IPS-18c (cell line): ENCODE data around the gene LDAH.

Experiments used
- H3K4me3 ChIP-seq: 2 replicates; pipeline ENCODE4 v1.7.0; 2013; ENCODE audit warnings: low read depth, mild to moderate bottlenecking, low read length, moderate library complexity; ENCODE audit not compliant: insufficient read depth
- H3K9me3 ChIP-seq: one replicate; pipeline ENCODE4 v1.6.1; 2013; ENCODE audit warnings: mild to moderate bottlenecking, low read length, moderate library complexity; ENCODE audit not compliant: control insufficient read depth, insufficient read depth

Gene LDAH

DNA sequence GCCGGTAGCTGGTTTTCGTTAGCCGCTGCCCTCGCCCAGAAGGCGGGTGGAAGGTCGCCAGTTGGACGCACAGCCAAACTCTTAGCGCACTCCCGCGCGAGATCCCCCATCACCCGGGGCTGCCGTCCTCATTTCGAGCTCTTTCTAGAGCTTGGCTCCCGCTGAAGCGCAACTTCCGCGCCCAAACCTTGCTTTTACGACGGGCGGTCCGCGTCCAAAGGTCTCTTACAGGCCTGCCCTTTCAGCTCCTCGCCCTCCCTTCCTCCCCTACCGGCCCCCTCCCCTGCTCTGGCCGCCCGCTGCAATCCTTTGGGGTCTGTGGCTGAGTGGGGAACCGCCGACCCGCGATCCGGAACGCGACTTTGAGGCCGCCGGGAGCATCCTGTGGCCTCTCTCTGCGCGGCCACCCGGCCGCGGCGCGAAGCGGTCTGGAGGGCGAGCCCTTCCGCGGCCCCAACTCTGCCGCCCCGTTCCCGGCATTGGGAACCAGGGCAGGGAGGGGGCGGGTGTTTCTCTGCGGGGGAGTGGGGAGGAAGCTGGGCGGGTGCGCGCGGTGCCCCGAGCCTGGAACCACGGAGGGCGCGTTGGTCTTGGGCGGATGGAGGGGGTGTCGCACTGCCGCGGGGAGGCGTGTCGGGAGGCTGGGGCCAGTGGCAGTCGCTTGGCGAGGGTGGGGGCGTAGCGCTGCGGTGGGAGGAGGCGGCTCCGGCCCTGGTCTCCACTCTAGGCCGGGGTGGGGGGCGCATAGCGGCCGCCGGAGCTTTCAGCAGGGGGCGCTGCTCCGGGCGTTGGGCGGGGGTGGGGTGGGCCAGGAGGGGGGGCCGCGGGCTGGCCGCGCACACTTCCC, 156.4 kb downstream of the LDAH start, which contains the start of gene GDF7:
Gene GDF7, plus strand, starts transcription at position 841 of the 847 bp plus-strand sequence. CDS start 96 bp downstream, outside the sequence.
- Histone ChIP-seq H3K9me3 (no peaks in the 10 kb centered on the region), H3K4me3 (peak within 1 kb of the TSS; percentile 65)

DNA sequence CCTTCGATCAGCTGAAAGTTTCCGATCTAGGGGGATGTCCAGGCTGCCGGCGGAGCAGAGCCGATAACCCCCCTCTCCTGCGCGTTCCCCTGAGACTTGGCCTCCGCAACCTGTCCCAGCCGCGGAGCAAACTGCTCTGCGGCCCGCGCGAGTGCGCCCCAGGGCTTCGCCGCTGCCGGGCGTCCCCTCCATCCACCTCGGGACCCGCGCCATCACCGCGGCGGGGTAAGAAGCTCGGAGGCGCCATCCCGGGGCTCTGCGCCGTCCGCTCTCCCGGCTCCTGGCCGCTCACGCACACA, 156.9 kb downstream of the LDAH start:
- H3K4me3 ChIP-seq = peak overlapping the region; percentile 65
- no peaks in the 10 kb centered on the region for H3K9me3 ChIP-seq

DNA sequence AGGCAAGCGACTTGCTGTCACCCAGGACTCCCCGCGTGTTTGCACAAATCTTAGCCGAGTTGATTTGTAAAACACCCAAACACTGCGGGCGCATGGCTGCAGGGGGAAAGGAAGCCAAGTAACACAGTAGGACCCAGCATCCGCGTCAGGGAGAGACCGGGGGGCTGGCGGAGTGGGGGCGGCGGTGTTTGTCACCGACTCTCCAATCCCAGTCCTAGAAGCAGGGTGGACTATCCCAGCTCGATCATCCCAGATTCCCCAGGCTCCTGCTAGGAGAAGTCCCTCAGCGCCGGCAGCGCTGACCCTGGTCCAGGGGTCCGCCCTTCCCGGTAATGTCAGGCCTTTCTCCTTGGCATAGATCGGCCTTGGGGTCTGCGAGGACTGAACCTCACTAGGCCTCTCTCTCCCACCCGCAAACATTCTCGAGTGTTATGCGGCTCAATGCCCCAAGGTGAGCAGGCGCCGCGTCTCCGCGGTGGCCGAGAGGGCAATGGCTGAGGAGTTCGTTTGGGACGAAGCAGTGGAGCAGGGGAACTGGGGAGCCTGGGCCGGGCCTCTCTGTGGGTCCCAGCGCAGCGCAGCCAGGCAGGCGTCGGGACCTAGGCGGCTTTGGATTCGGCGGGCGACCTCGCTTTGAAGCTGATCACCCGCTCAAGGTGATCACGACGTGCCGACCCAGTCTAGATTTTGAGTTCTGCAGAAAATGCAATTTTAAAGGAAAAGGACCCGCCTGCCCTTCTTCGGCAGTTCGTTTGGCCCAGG, 157.5 kb downstream of the LDAH start:
- Histone ChIP-seq H3K9me3 (no peaks in the 10 kb centered on the region), H3K4me3 (peak overlapping the region; percentile 65)

DNA sequence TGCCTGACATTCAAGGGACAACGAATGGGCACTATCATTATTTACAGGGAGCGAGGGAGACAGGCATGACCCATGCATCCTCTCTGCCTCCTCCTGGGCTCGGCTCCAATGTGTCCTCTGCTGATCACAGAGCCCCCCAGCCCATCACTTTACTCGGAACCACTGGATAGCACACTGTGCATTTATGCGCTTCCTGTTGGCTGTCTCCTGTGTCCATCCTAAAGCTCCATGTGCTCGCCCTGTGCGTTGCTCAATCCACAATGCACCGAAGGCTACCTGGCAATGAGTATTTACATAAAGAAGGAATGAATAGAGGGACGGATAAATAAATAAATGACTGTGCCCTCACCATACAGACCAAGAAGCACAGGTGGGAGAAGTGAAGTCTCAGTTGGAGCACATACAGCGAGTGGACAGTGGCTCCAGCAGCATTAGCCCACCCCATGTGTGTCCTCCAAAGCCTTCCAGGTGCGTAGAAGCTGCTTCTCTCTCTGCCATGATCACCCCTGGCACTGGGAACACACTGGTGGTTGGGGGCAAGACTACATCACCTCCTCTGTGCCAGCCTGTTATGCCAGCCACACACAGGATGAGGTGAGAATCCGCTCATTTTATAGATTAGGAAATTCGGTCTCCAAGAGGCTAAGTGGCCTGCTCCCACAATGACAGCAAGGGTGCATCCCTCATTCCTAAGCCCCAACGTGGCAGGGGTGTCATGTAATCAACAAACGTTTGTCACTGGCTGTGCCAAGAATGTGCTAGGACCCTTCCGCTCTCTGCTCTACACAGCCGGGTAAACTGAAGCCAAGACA, 158.3 kb downstream of the LDAH start:
- Histone ChIP-seq H3K4me3 (no peak overlapping the region), H3K9me3 (no peaks in the 10 kb centered on the region)

DNA sequence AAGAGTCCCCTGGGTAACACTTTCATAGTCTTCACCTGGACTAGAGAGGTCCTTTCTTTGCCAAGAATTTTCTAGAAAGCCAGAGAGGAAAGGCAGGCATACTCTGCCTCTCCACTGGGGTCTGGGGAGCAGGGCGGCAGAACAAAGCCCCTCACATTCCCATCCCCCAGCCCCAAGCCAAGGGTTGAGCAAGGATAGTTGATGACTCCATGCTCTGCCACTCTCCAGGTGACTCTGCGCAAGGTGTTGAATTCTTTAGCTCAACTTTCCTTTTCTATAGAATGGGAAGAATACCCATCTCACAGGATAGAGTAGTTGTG, 158.9 kb downstream of the LDAH start:
- no peak overlapping the region for H3K4me3 ChIP-seq
- H3K9me3 ChIP-seq = no peaks in the 10 kb centered on the region

DNA sequence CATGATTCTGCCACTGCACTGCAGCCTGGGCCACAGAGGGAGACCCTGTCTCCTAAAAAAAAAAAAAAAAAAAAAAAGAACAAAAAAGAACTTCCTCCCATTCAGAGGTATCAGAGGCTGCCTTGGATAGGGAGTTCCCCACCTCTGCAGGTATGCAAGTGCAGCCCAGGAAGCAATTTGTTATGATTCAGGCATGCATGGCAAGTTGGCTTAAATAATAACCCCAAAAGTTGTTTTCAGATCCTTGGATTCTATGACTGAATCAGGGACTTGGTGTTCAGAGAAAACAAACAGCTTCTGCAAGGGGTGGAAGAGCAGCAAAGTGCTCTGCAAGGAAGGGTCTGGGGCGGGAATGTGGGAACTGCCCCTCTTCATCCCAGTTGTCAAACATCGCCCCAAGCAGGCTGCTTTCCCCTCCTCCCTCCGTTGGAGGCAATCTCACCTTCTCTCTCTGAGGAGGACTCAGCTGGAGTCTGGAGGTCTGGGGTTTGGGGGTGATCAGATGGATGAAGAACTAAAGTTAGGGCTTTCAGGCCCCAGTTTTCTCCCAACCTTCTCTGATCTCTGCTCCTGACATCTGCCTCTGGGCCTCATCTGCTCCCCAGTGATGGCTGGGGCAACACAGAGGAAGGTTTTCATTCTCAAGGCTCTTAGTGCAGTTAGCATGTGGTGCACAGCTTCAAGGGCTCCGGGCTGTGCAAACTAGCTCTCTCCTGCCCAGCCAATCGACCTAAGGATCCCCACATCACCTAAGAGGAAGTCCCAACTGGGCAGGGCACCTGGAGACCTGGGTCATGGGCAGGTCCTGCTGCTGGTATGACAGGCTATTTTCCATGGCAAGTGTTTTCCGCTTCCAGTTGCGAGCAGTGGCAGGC, 159.5 kb downstream of the LDAH start:
- Histone ChIP-seq H3K4me3 (no peak overlapping the region), H3K9me3 (no peaks in the 10 kb centered on the region)

DNA sequence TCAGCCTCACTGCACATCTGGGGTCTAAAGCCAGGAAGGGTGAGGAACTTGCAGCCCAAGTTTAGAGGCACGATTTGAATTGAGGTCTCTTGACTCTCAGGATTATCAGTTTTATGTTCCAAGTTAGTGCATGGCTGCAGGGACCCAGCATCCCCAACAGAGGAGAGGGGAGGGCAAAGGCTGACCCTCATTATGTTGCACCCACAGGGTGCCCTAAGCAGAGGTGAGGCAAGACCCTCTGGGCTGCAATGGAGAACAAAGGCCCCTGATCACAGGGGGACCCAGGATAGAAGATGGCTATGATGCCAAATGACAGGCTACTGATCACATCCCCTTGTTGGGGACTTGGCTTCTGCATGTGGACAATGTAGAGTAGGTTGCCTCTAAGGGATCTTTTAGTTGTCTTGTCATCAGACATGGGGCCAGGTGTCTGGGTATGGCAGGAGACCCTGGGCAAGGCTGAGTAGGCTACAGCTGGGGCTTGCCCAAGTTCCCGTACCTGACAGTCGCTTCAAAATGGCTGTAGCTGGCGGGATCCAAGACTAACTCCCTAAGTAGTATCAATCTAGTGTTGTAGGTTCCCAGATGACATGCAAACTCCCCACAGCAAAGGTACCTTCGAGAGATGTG, 160.5 kb downstream of the LDAH start:
- H3K4me3 ChIP-seq = no peak overlapping the region
- no peaks in the 10 kb centered on the region for H3K9me3 ChIP-seq

DNA sequence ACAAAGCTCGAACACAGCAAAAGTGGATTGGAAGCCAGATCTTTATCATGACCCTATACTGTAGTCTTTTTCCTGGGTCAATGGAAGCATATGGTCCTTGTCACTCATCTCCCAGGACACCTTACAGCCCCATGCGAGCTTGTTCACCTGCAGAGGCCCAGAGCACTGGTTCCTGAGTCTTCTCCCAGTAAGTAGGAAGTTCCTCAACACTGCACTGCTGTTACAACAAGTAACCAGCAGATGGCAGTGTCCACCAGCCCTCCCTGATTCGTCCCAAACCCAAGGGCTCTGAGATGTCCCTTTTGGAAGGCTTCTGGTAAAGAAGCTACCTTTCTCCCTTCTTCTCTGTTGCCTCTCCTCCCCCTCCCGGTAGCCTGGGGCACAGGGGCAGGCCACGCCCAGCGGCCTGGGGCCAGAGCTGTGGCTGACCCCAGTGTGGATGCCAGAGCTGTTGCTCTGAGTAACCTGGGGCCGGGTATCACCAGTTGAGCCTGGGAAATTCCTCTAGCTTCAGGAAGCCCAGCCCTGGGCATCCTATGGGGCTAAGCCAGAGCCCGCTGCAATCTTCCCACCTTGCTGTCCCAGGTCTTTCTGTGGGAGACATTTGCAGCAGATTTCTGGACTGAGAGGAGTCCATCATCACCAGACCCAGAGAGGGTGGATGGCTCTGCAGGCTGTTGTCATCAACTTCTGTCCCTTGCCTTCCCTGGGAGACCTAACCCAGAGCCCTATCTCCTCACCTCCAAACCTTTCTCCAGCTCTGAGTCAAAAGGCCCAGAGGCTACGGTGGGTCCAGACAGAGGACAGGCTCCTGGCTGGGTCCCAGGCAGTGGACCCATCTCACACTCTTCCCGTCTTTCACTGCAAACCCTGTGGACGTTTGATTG, 161.2 kb downstream of the LDAH start:
- H3K9me3 ChIP-seq = no peaks in the 10 kb centered on the region
- no peak overlapping the region for H3K4me3 ChIP-seq

DNA sequence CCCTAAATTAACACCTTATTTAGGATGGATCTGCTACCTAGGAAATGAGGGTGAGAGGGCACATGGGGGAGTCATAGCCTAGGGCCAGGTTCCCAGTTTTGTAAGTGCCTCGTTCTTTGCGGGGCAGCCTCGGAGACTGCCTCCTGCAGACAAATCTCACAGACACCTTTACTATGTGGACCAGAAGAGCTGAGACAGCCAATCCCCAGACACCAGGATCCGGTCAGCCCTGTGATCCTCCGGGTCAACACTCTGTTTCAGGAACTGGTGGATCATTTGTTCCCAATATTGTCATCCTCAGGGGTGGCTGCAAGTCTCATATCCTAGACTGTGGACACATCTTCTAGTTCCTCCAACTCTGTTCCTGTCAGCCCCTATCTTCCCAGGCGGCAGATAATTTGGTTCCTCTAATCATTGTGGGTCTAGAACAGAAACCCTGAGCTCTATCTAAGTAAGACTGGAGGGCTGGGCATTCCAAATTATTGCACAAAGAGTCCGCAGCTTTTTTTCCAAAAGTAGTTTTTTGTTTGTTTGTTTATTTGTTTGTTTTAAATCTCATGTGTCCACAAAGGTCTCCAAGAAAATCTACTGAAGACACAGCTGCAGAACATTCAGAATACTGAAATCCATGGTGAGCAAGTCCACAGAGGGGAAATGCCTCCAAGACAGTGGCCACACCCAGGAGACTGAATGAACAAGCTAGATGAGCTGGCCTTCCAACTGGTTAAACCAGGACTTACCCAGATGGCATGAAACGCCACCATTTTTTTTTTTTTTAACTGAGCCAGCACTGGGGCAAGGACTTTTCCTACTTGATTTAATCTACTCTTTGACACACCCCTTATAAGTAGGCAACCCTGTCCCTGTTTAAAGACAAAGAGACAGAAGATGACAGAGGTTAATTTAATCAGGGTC, 162.1 kb downstream of the LDAH start:
- Histone ChIP-seq H3K9me3 (no peaks in the 10 kb centered on the region), H3K4me3 (no peak overlapping the region)

DNA sequence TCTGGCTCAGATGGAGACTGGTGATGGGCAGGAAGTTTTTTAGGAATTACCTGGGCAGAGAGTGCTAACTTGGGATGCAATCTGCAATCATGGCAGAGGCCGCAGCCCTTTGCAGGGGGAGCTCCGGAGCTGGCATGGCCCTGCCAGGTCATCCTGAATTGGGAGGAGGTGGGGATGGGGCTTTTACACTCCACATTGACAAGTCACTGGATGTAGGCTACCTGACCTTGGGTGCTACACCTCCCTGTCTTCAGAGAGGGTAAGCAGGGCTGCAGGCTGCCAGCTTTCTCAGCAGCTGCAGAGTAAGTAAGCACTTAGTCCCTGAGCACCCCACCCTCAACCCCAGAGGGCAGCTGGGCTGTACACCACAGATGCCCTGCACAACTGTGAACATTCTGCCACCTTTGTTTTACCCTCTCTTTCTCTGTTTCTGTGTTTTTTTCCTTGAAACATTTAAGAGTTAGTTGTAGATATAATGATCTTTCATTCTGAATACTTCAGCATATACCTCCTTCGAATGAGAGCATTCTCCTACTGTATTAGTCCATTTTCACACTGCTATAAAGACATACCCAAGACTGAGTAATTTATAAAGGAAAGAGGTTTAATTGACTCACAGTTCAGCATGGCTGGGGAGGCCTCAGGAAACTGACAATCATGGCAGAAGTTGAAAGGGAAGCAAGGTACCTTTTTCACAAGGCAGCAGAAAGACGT, 165.2 kb downstream of the LDAH start:
- H3K9me3 ChIP-seq = no peaks in the 10 kb centered on the region

DNA sequence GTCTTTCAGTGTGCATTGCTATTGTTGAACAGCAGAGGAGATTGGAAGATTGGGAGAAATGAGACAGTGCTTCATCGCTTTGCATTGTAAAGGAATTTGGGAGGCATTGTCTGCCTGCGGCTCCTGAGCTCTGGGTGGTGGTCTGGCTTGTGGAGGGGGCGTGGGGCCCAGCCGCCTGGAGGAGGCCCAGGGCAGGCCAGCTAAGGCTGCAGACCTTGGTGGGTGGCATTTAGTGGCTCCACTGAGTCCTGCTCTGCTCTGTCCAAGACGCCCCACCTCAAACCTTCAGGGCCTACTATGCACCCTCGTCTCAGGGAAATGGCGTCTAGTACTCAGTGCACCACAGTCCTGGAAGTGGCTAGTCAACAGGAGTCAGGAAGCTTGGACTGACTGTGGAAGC, 166.3 kb downstream of the LDAH start:
- Histone ChIP-seq H3K9me3 (no peaks in the 10 kb centered on the region), H3K4me3 (no peak overlapping the region)

More for the DNA sequence above, 165.2 kb downstream of the LDAH start:
- no peak overlapping the region for H3K4me3 ChIP-seq

DNA sequence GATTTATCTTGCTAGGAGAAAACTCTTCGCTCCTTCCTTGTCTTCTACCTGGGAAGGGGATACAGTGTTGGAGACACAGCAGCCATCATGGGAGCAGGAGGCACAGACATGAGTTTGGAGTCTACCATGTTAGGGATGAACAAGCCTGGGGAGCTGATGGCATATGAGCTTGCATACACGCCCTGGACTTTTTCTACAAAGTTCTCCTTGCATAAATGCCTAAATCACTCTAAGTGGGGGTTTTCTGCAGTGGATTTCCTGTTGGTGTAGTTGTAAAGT, 168.4 kb downstream of the LDAH start:
- Histone ChIP-seq H3K9me3 (no peaks in the 10 kb centered on the region), H3K4me3 (no peak overlapping the region)

DNA sequence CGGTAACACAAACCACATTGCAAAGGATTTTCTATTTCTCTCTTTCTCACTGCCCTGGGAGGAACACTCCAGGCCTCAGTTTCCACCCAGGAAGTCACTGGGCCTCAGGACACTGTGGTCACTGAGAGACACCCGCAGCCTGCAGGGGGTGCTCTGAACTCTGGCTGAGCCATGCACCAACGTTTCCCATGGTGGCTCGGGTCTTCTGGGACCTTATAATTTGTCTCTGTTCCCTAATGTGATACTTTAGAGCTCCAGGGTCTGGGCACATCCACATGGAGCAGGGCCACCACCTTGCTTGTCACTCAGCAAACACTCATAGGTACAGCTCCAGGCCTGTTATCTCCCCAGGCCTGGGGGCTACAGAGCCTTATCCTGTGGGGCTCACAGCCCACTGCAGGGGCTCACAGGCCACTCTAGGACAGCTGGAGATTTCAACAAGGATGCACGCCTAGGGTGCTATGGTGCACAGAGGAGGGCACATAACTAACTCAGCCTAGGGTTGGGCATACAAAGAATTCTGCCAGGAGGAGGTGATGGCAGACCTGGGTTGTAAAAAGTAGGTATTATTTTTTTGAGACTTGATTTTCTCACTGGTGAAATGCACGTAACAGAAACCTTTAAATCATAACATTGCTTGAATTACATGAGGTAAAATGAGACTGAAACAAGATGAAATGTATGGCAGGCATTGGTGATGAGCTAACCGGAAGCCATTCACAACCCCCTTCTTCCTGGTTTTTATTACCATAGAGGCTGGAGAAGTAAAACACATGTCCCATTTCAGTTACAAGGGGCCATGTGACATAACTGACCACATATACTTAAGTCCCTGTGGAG, 169.0 kb downstream of the LDAH start:
- Histone ChIP-seq H3K9me3 (no peaks in the 10 kb centered on the region), H3K4me3 (no peak overlapping the region)
